ENCODE results near the gene BRSK1.

BRSK1 gene

GRCh38 chr19:55304279-55304978 is 20.6 kb downstream of the BRSK1 start:
- no peak for DNase-seq (ENCODE audit: low read depth in 2 of 2)

GRCh38 chr19:55304980-55305379 is 21.2 kb downstream of the BRSK1 start:
- DNase-seq (ENCODE audit: low read depth in 2 of 2) = no peak

- no peak for DNase-seq (ENCODE audit: low read depth in 2 of 2)
These were observed 21.7 kb downstream of the BRSK1 start for GRCh38 chr19:55305491-55305890.

GRCh38 chr19:55305983-55306562 is 22.3 kb downstream of the BRSK1 start:
- DNase-seq (ENCODE audit: low read depth in 2 of 2) = no peak

GRCh38 chr19:55306712-55307111 is 22.9 kb downstream of the BRSK1 start:
- DNase-seq (ENCODE audit: low read depth in 2 of 2) = no peak

- DNase-seq (ENCODE audit: low read depth in 2 of 2) = no peak
These were observed 24.5 kb downstream of the BRSK1 start for GRCh38 chr19:55308281-55308680.

- DNase-seq (ENCODE audit: low read depth in 2 of 2) = no peak
These were observed 25.7 kb downstream of the BRSK1 start for GRCh38 chr19:55309448-55309847.

GRCh38 chr19:55310498-55310897 is 26.7 kb downstream of the BRSK1 start:
- DNase-seq (ENCODE audit: low read depth in 2 of 2) = no peak

GRCh38 chr19:55311397-55311796 is 27.6 kb downstream of the BRSK1 start:
- DNase-seq (ENCODE audit: low read depth in 2 of 2) = no peak

GRCh38 chr19:55311797-55312196 is 28.0 kb downstream of the BRSK1 start:
- DNase-seq (ENCODE audit: low read depth in 2 of 2) = no peak

- DNase-seq (ENCODE audit: low read depth in 2 of 2) = no peak
These were observed 29.1 kb downstream of the BRSK1 start for GRCh38 chr19:55312621-55313512.

GRCh38 chr19:55314396-55314795 is 30.6 kb downstream of the BRSK1 start:
- no peak for DNase-seq (ENCODE audit: low read depth in 2 of 2)

GRCh38 chr19:55315956-55316525 is 32.2 kb downstream of the BRSK1 start:
- DNase-seq (ENCODE audit: low read depth in 2 of 2) = no peak

- no peak for DNase-seq (ENCODE audit: low read depth in 2 of 2)
These were observed 32.8 kb downstream of the BRSK1 start for GRCh38 chr19:55316646-55317045.

- DNase-seq (ENCODE audit: low read depth in 2 of 2) = no peak
These were observed 36.0 kb downstream of the BRSK1 start for GRCh38 chr19:55319785-55320184.

- no peak for DNase-seq (ENCODE audit: low read depth in 2 of 2)
These were observed 37.1 kb downstream of the BRSK1 start for GRCh38 chr19:55320844-55321419.

- no peak for DNase-seq (ENCODE audit: low read depth in 2 of 2)
These were observed 37.8 kb downstream of the BRSK1 start for GRCh38 chr19:55321466-55322137.

GRCh38 chr19:55322204-55322885 is 38.5 kb downstream of the BRSK1 start:
- DNase-seq (ENCODE audit: low read depth in 2 of 2) = no peak

- no peak for DNase-seq (ENCODE audit: low read depth in 2 of 2)
These were observed 40.9 kb downstream of the BRSK1 start for GRCh38 chr19:55324662-55325061.

- DNase-seq (ENCODE audit: low read depth in 2 of 2) = no peak
These were observed 41.4 kb downstream of the BRSK1 start, which contains the start of gene TMEM150B for GRCh38 chr19:55325172-55325571. Gene TMEM150B, minus strand, starts transcription at chr19:55325341. Its CDS starts 4,305 bp downstream, at chr19:55321036.
